K562 (cell line): ENCODE measurements around the gene EMC8. TPM values are rescaled to one million over a fixed set of nuclear protein-coding genes. Genes with fewer than 3 reads are reported as not detected.
A peak's percentile ranks its signal among the peaks of the same experiment; 100 is the strongest.

ENCODE experiments used
- CBX3 ChIP-seq, 2 experiments: IDR thresholded peaks; 1 replicate in 1 of 2; 2 replicates in 1 of 2; pipeline ENCODE4 v1.6.1; 2012; ENCODE audit warnings: inconsistent platforms in 2 of 2, low read length in 2 of 2, borderline replicate concordance in 1 of 2, control low read depth in 1 of 2
- HDAC3 ChIP-seq: fragments of 450-650 bp; IDR thresholded peaks from 2 replicates; pipeline ENCODE4 v1.6.1; 2018; ENCODE audit warnings: borderline replicate concordance, mild to moderate bottlenecking, moderate library complexity; ENCODE audit not compliant: partially characterized antibody
- IFI16 ChIP-seq: fragments of 250-450 bp; sonication (Bioruptor Pico); IDR thresholded peaks from 2 replicates; pipeline ENCODE4 v2.1.2; 2022; ENCODE audit warnings: mild to moderate bottlenecking, inconsistent platforms
- KLF13 ChIP-seq: fragments of 450-650 bp; IDR thresholded peaks from 2 replicates; pipeline ENCODE4 v1.6.1; 2016; ENCODE audit warnings: missing genetic modification characterization, low read depth, mild to moderate bottlenecking, missing compliant biosample characterization, moderate library complexity, borderline replicate concordance
- MED1 ChIP-seq: sonication (generic); formaldehyde crosslinking; IDR thresholded peaks from 2 replicates; pipeline ENCODE4 v1.8.1; 2023; ENCODE audit warnings: missing genetic modification reagents, borderline replicate concordance
- MTA3 ChIP-seq: fragments of 450-650 bp; formaldehyde crosslinking; IDR thresholded peaks from 2 replicates; pipeline ENCODE4 v1.6.1; 2017; ENCODE audit warnings: mild to moderate bottlenecking, borderline replicate concordance
- PHF8 ChIP-seq: fragments of 200-600 bp; sonication (generic); IDR thresholded peaks from 2 replicates; pipeline ENCODE4 v1.6.1; 2012; ENCODE audit warnings: mixed run types, mild to moderate bottlenecking, inconsistent platforms, low read length, moderate library complexity, borderline replicate concordance
- PRMT5 ChIP-seq: sonication (generic); formaldehyde crosslinking; IDR thresholded peaks from 2 replicates; pipeline ENCODE4 v1.5.0; 2020; ENCODE audit warnings: missing genetic modification reagents
- PTTG1 ChIP-seq: fragments of 450-650 bp; IDR thresholded peaks from 2 replicates; pipeline ENCODE4 v1.6.1; 2016; ENCODE audit warnings: low read depth, mild to moderate bottlenecking, missing genetic modification characterization, missing compliant biosample characterization
- RBBP5 ChIP-seq: fragments of 200-600 bp; sonication (generic); IDR thresholded peaks from 2 replicates; pipeline ENCODE4 v1.6.1; 2012; ENCODE audit warnings: borderline replicate concordance, mild to moderate bottlenecking, low read length, control low read depth, inconsistent platforms; ENCODE audit not compliant: insufficient read depth, poor library complexity, severe bottlenecking
- SUPT5H ChIP-seq: fragments of 450-650 bp; IDR thresholded peaks from 2 replicates; pipeline ENCODE4 v1.6.1; 2016
- XRCC5 ChIP-seq: fragments of 200-400 bp; formaldehyde crosslinking; IDR thresholded peaks from 2 replicates; pipeline ENCODE4 v1.6.1; 2017; ENCODE audit warnings: low read depth, mild to moderate bottlenecking, low read length
- ZBTB7A ChIP-seq: IDR thresholded peaks from 2 replicates; pipeline ENCODE4 v1.6.1; 2011; ENCODE audit warnings: low read depth, mild to moderate bottlenecking, low read length, moderate library complexity, borderline replicate concordance; ENCODE audit not compliant: control insufficient read depth
- ZNF384 ChIP-seq: IDR thresholded peaks from 2 replicates; pipeline ENCODE4 v1.6.1; 2012; ENCODE audit warnings: low read depth, low read length, improper control_type of control experiment
- ZNF79 ChIP-seq: fragments of 250-450 bp; sonication (Bioruptor Pico); IDR thresholded peaks from 2 replicates; pipeline ENCODE4 v1.4.0; 2020; ENCODE audit warnings: low read depth, mild to moderate bottlenecking, moderate library complexity
- polyA plus RNA-seq, 8 experiments: library from polyadenylated mRNA; depleted of rRNA in 4 of 8; stranded (reverse) in 5 of 8; unstranded in 3 of 8; fragments of >200 nt; fragmentation: Nextera tagmentation in 2 of 8; fragmentation: Illumina TruSeq in 1 of 8; extraction: Ambion mirVana in 2 of 8; extraction: Trizol in 1 of 8; gene quantifications; 2 replicates each; pipeline versions ENCODE4 v1.2.1 to v1.2.3, GENCODE V29; 2011 to 2014; ENCODE audit warnings: inconsistent platforms in 1 of 8, missing spikeins in 1 of 8
- total RNA-seq, 7 experiments: library from RNA; depleted of rRNA in 6 of 7; stranded (reverse); fragments of >200 nt in 6 of 7; fragmentation: Illumina TruSeq in 2 of 7; extraction: Trizol in 2 of 7; gene quantifications; 2 replicates each; pipeline versions ENCODE4 v1.2.1 to v1.2.3, GENCODE V29; 2011 to 2021; ENCODE audit warnings: low replicate concordance in 1 of 7
- TF ChIP-seq, protein P1 (sequence below): fragments of 200-800 bp; sonication (Bioruptor generic); IDR thresholded peaks from 2 replicates; pipeline ENCODE4 v1.6.1; 2017; ENCODE audit warnings: missing genetic modification characterization, missing compliant biosample characterization
- TF ChIP-seq, protein P2 (sequence below): fragments of 450-650 bp; IDR thresholded peaks from 2 replicates; pipeline ENCODE4 v1.6.1; 2016; ENCODE audit warnings: antibody characterized with exemption
- TF ChIP-seq, protein P3 (sequence below): IDR thresholded peaks from 2 replicates; pipeline ENCODE4 v1.6.1; 2016; ENCODE audit warnings: missing genetic modification characterization, missing compliant biosample characterization
- TF ChIP-seq, protein P4 (sequence below), 2 experiments: fragments of 200-800 bp in 1 of 2; sonication (Bioruptor generic) in 1 of 2; sonication (generic) in 1 of 2; formaldehyde crosslinking in 1 of 2; IDR thresholded peaks in 1 of 2; conservative IDR thresholded peaks in 1 of 2; 2 replicates each; pipeline versions ENCODE4 v1.5.0 to v1.6.1; 2016 to 2020; ENCODE audit warnings: missing compliant biosample characterization in 1 of 2, missing genetic modification characterization in 1 of 2, missing genetic modification reagents in 1 of 2
- TF ChIP-seq, protein P5 (sequence below), 2 experiments: fragments of 450-650 bp in 1 of 2; sonication (generic) in 1 of 2; formaldehyde crosslinking in 1 of 2; IDR thresholded peaks in 1 of 2; conservative IDR thresholded peaks in 1 of 2; 2 replicates each; pipeline versions ENCODE4 v1.6.1 to v1.8.1; 2016 to 2023; ENCODE audit warnings: mild to moderate bottlenecking in 2 of 2, moderate library complexity in 2 of 2, inconsistent platforms in 1 of 2, missing genetic modification reagents in 1 of 2

The EMC8 gene
- total and polyA plus RNA-seq, 9 of the 15 experiments (the other 6 are each of a cell fraction or from before 2014, with no cell fraction given): 11.4 to 81.8 (median 48.6) TPM

DNA sequence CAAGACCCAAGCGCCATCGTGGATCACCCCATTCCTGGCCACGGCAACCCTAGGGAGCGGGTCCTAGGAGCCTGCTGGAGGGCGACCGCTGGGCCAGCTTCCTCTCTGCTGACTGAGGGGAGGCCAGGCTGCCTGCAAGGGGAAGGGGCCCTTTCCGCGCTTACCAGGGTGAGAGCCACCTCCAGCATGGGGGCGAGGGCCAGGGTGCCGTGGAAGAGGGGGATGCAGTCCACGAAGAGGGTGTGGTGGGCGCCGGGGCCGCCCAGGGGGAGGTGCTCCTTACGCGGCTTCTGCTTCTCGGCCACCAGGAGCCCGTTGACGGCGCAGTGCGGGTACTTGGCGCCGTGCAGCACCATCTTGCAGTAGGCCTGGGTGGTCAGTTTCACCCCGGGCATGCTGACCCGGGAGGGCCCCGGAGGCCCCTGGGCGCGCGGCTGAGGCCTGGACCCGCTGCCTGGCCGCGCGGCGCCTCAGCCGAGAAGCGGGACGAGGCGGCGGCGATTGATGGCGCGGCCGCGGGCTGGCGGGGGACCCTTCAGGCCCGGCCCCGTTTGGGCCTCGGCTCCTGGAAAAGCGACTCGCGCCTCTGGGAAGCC, 345 bp downstream of the EMC8 start (continued):
- TF ChIP-seq ZBTB7A: peak; percentile 54; the same call in 1 of the 2 replicates
- TF ChIP-seq MTA3: no peak
- no peak for TF ChIP-seq XRCC5
- TF ChIP-seq, protein P1, sequence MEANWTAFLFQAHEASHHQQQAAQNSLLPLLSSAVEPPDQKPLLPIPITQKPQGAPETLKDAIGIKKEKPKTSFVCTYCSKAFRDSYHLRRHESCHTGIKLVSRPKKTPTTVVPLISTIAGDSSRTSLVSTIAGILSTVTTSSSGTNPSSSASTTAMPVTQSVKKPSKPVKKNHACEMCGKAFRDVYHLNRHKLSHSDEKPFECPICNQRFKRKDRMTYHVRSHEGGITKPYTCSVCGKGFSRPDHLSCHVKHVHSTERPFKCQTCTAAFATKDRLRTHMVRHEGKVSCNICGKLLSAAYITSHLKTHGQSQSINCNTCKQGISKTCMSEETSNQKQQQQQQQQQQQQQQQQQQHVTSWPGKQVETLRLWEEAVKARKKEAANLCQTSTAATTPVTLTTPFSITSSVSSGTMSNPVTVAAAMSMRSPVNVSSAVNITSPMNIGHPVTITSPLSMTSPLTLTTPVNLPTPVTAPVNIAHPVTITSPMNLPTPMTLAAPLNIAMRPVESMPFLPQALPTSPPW (CRISPR knock-in tag): no peak
- peak; percentile 74; the same call in 1 of the 2 replicates for TF ChIP-seq PHF8
- TF ChIP-seq IFI16 (CRISPR knock-in tag): no peak
- TF ChIP-seq, protein P2, sequence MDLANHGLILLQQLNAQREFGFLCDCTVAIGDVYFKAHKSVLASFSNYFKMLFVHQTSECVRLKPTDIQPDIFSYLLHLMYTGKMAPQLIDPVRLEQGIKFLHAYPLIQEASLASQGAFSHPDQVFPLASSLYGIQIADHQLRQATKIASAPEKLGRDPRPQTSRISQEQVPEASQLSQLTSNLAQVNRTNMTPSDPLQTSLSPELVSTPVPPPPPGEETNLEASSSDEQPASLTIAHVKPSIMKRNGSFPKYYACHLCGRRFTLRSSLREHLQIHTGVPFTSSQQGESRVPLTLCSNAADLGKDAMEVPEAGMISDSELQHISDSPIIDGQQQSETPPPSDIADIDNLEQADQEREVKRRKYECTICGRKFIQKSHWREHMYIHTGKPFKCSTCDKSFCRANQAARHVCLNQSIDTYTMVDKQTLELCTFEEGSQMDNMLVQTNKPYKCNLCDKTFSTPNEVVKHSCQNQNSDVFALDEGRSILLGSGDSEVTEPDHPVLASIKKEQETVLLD: no peak
- TF ChIP-seq HDAC3: no peak
- no peak for TF ChIP-seq SUPT5H
- no peak for TF ChIP-seq PRMT5 (CRISPR knock-in tag)
- TF ChIP-seq MED1 (CRISPR knock-in tag): no peak
- TF ChIP-seq, protein P3, sequence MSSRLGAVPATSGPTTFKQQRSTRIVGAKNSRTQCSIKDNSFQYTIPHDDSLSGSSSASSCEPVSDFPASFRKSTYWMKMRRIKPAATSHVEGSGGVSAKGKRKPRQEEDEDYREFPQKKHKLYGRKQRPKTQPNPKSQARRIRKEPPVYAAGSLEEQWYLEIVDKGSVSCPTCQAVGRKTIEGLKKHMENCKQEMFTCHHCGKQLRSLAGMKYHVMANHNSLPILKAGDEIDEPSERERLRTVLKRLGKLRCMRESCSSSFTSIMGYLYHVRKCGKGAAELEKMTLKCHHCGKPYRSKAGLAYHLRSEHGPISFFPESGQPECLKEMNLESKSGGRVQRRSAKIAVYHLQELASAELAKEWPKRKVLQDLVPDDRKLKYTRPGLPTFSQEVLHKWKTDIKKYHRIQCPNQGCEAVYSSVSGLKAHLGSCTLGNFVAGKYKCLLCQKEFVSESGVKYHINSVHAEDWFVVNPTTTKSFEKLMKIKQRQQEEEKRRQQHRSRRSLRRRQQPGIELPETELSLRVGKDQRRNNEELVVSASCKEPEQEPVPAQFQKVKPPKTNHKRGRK: no peak
- TF ChIP-seq PTTG1 (tag): no peak
- TF ChIP-seq, protein P4, sequence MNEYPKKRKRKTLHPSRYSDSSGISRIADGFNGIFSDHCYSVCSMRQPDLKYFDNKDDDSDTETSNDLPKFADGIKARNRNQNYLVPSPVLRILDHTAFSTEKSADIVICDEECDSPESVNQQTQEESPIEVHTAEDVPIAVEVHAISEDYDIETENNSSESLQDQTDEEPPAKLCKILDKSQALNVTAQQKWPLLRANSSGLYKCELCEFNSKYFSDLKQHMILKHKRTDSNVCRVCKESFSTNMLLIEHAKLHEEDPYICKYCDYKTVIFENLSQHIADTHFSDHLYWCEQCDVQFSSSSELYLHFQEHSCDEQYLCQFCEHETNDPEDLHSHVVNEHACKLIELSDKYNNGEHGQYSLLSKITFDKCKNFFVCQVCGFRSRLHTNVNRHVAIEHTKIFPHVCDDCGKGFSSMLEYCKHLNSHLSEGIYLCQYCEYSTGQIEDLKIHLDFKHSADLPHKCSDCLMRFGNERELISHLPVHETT (CRISPR knock-in tag; conservative IDR thresholded peaks at IDR 0.05 in 1 of 2, IDR thresholded peaks at IDR 0.05 in 1 of 2): no peak
- no peak for TF ChIP-seq ZNF384
- no peak for TF ChIP-seq ZNF79 (CRISPR knock-in tag)
- TF ChIP-seq KLF13 (tag): no peak
- no peak for TF ChIP-seq CBX3 (IDR thresholded peaks at IDR 0.05; ENCODE audit: borderline replicate concordance in 1 of 2, low read length in 2 of 2)
- TF ChIP-seq, protein P5, sequence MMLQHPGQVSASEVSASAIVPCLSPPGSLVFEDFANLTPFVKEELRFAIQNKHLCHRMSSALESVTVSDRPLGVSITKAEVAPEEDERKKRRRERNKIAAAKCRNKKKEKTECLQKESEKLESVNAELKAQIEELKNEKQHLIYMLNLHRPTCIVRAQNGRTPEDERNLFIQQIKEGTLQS (IDR thresholded peaks at IDR 0.05): no peak
- TF ChIP-seq, protein P5 (CRISPR knock-in tag; conservative IDR thresholded peaks at IDR 0.05): no peak
- TF ChIP-seq RBBP5: peak; percentile 88
